IMR-90 (cell line): ENCODE data around the gene TNNC2. TPM values are rescaled to one million over a fixed set of nuclear protein-coding genes. Genes with fewer than 3 reads are reported as not detected.

Experiments
- ATAC-seq: fragments of 200-7000 bp; cut with Tn5 transposase; 2 replicates; pipeline ENCODE4 v1.9.1; 2020; ENCODE audit warnings: low read depth, mild to moderate bottlenecking, moderate library complexity
- BruUV-seq: library from RNA; stranded (reverse); fragments of 400-500 nt; replicated peaks from 2 replicates; lab custom pipeline; 2021; lab: Mats Ljungman, UMichigan
- CTCF ChIA-PET: fragments of 300-600 bp; formaldehyde crosslinking; extraction: SDS; loops from one replicate; lab custom pipeline; 2021; ENCODE audit warnings: antibody characterized with exemption; lab: Yijun Ruan, JAX
- POLR2A ChIA-PET: fragments of 300-600 bp; sonication (Branson Sonifier 250); formaldehyde crosslinking; loops from one replicate; lab custom pipeline; 2022; ENCODE audit warnings: antibody characterized with exemption; ENCODE audit not compliant: unreplicated experiment; lab: Charles Lee
- DNase-seq: peaks from one replicate; pipeline ENCODE4 v3.0.0; 2013
- H2AFZ ChIP-seq: replicated peaks from 2 replicates; pipeline ENCODE3; 2013; ENCODE audit warnings: low read length, mild to moderate bottlenecking; ENCODE audit not compliant: poor library complexity
- H2AK5ac ChIP-seq: 2 replicates; pipeline ENCODE4 v1.6.1; 2013; ENCODE audit warnings: low read depth, low read length, inconsistent platforms
- H2AK9ac ChIP-seq: replicated peaks from 2 replicates; pipeline ENCODE3; 2013; ENCODE audit warnings: mild to moderate bottlenecking, low read depth, low read length, moderate library complexity; ENCODE audit not compliant: poor library complexity
- H2BK120ac ChIP-seq: 2 replicates; pipeline ENCODE4 v1.6.1; 2013; ENCODE audit warnings: low read depth, low read length, inconsistent platforms
- H2BK15ac ChIP-seq: 3 replicates; pipeline ENCODE4 v1.6.1; 2013; ENCODE audit warnings: low read depth, low read length, inconsistent platforms
- H2BK20ac ChIP-seq: 2 replicates; pipeline ENCODE4 v1.6.1; 2013; ENCODE audit warnings: low read depth, mild to moderate bottlenecking, inconsistent platforms, low read length, moderate library complexity
- H2BK5ac ChIP-seq: 2 replicates; pipeline ENCODE4 v1.6.1; 2013; ENCODE audit warnings: mild to moderate bottlenecking, low read depth, low read length, inconsistent platforms; ENCODE audit not compliant: poor library complexity, severe bottlenecking
- H3K14ac ChIP-seq: replicated peaks from 2 replicates; pipeline ENCODE4 v1.6.1; 2013; ENCODE audit warnings: low read depth, low read length, inconsistent platforms
- H3K18ac ChIP-seq: 2 replicates; pipeline ENCODE4 v1.6.1; 2013; ENCODE audit warnings: low read depth, low read length, control low read depth
- H3K23ac ChIP-seq: 2 replicates; pipeline ENCODE4 v1.6.1; 2013; ENCODE audit warnings: low read depth, low read length, inconsistent platforms
- H3K27ac ChIP-seq: 2 replicates; pipeline ENCODE4 v1.5.1; 2013; ENCODE audit warnings: mild to moderate bottlenecking, control low read depth, low read length; ENCODE audit not compliant: insufficient read depth
- H3K27me3 ChIP-seq: 2 replicates; pipeline ENCODE4 v1.6.1; 2013; ENCODE audit warnings: low read length; ENCODE audit not compliant: control insufficient read depth, insufficient read depth
- H3K36me3 ChIP-seq: 2 replicates; pipeline ENCODE4 v1.6.1; 2013; ENCODE audit warnings: low read length, mixed read lengths; ENCODE audit not compliant: control insufficient read depth, insufficient read depth
- H3K4ac ChIP-seq: 2 replicates; pipeline ENCODE4 v1.6.1; 2013; ENCODE audit warnings: low read depth, low read length, inconsistent platforms
- H3K4me1 ChIP-seq: 2 replicates; pipeline ENCODE4 v1.6.1; 2013; ENCODE audit warnings: low read length, mixed read lengths; ENCODE audit not compliant: control insufficient read depth, insufficient read depth
- H3K4me2 ChIP-seq: 2 replicates; pipeline ENCODE4 v1.6.1; 2013; ENCODE audit warnings: low read depth, mild to moderate bottlenecking, control low read depth, low read length, moderate library complexity
- H3K4me3 ChIP-seq: 2 replicates; pipeline ENCODE4 v1.5.1; 2013; ENCODE audit warnings: low read depth, mild to moderate bottlenecking, control low read depth, low read length, moderate library complexity; ENCODE audit not compliant: insufficient read depth
- H3K56ac ChIP-seq: 2 replicates; pipeline ENCODE4 v1.6.1; 2013; ENCODE audit warnings: low read length, inconsistent platforms; ENCODE audit not compliant: insufficient read depth; ENCODE audit errors: extremely low read depth
- H3K79me1 ChIP-seq, 2 experiments: 2 replicates each; pipeline ENCODE4 v1.6.1; 2013; ENCODE audit warnings: low read length in 2 of 2, inconsistent platforms in 1 of 2, low read depth in 1 of 2
- H3K9ac ChIP-seq: 2 replicates; pipeline ENCODE4 v1.6.1; 2013; ENCODE audit warnings: low read depth, low read length, control low read depth
- H3K9me1 ChIP-seq: 2 replicates; pipeline ENCODE4 v1.6.1; 2013; ENCODE audit warnings: low read length, inconsistent platforms; ENCODE audit not compliant: insufficient read depth
- H3K9me3 ChIP-seq: 2 replicates; pipeline ENCODE4 v1.6.1; 2013; ENCODE audit warnings: low read length; ENCODE audit not compliant: control insufficient read depth, insufficient read depth
- H4K20me1 ChIP-seq: 2 replicates; pipeline ENCODE4 v1.6.1; 2013; ENCODE audit warnings: low read length, inconsistent platforms; ENCODE audit not compliant: insufficient read depth
- H4K5ac ChIP-seq: 2 replicates; pipeline ENCODE4 v1.6.1; 2013; ENCODE audit warnings: mild to moderate bottlenecking, low read depth, low read length, control low read depth
- H4K8ac ChIP-seq, 2 experiments: 2 replicates each; pipeline ENCODE4 v1.6.1; 2013; ENCODE audit warnings: low read depth in 2 of 2, low read length in 2 of 2, control low read depth in 1 of 2, inconsistent platforms in 1 of 2
- H4K91ac ChIP-seq: 2 replicates; pipeline ENCODE4 v1.6.1; 2013; ENCODE audit warnings: low read depth, low read length, inconsistent platforms; ENCODE audit not compliant: insufficient read depth
- BHLHE40 ChIP-seq: fragments of 150-350 bp; IDR thresholded peaks from 2 replicates; pipeline ENCODE4 v1.6.1; 2016; ENCODE audit warnings: mild to moderate bottlenecking, low read depth, low read length
- CEBPB ChIP-seq: IDR thresholded peaks from 2 replicates; pipeline ENCODE4 v1.6.1; 2012; ENCODE audit warnings: low read depth, low read length, improper control_type of control experiment
- CHD1 ChIP-seq: IDR thresholded peaks from 2 replicates; pipeline ENCODE4 v1.6.1; 2012; ENCODE audit warnings: low read depth, low read length, improper control_type of control experiment
- CTCF ChIP-seq: conservative IDR thresholded peaks from 2 replicates; pipeline ENCODE4 v1.5.1; 2012; ENCODE audit warnings: mild to moderate bottlenecking, low read depth, low read length, improper control_type of control experiment
- ELK1 ChIP-seq: fragments of 150-350 bp; IDR thresholded peaks from 2 replicates; pipeline ENCODE4 v1.6.1; 2016; ENCODE audit warnings: low read depth, mild to moderate bottlenecking, low read length, moderate library complexity, borderline replicate concordance
- FOS ChIP-seq: fragments of 150-350 bp; IDR thresholded peaks from 2 replicates; pipeline ENCODE4 v1.6.1; 2016; ENCODE audit warnings: low read depth, low read length
- MAFK ChIP-seq: IDR thresholded peaks from 2 replicates; pipeline ENCODE4 v1.6.1; 2012; ENCODE audit warnings: low read depth, low read length, improper control_type of control experiment
- MAZ ChIP-seq: IDR thresholded peaks from 2 replicates; pipeline ENCODE4 v1.6.1; 2012; ENCODE audit warnings: low read depth, mild to moderate bottlenecking, low read length, improper control_type of control experiment, moderate library complexity, borderline replicate concordance
- MXI1 ChIP-seq: IDR thresholded peaks from 2 replicates; pipeline ENCODE4 v1.6.1; 2012; ENCODE audit warnings: low read depth, mild to moderate bottlenecking, low read length, moderate library complexity, borderline replicate concordance
- NFE2L2 ChIP-seq: fragments of 150-350 bp; IDR thresholded peaks from 2 replicates; pipeline ENCODE4 v1.6.1; 2016; ENCODE audit warnings: low read depth, mild to moderate bottlenecking, low read length
- POLR2A ChIP-seq: IDR thresholded peaks from 2 replicates; pipeline ENCODE4 v1.6.1; 2012; ENCODE audit warnings: mild to moderate bottlenecking, low read depth, low read length
- RAD21 ChIP-seq: IDR thresholded peaks from 2 replicates; pipeline ENCODE4 v1.6.1; 2012; ENCODE audit warnings: low read length, improper control_type of control experiment
- RCOR1 ChIP-seq: IDR thresholded peaks from 2 replicates; pipeline ENCODE4 v1.6.1; 2012; ENCODE audit warnings: mild to moderate bottlenecking, low read length, improper control_type of control experiment; ENCODE audit not compliant: insufficient replicate concordance
- RFX5 ChIP-seq: IDR thresholded peaks from 2 replicates; pipeline ENCODE4 v1.8.0; 2012; ENCODE audit warnings: low read depth, mild to moderate bottlenecking, low read length, moderate library complexity
- SMC3 ChIP-seq: fragments of 150-350 bp; IDR thresholded peaks from 2 replicates; pipeline ENCODE4 v1.6.1; 2016; ENCODE audit warnings: low read depth, mild to moderate bottlenecking, antibody characterized with exemption, low read length, moderate library complexity
- USF2 ChIP-seq: fragments of 150-350 bp; IDR thresholded peaks from 2 replicates; pipeline ENCODE4 v1.6.1; 2017; ENCODE audit warnings: mild to moderate bottlenecking, antibody characterized with exemption, low read length, low read depth
- WGBS, 2 experiments: methylation state at CpG; one replicate each; pipeline versions ENCODE4 v1.1.5 to v1.1.7; 2013; ENCODE audit warnings: missing lambda C conversion rate in 2 of 2; ENCODE audit not compliant: insufficient read length in 1 of 2; ENCODE audit errors: extremely low coverage in 2 of 2; 5-methylcytosine and 5-hydroxymethylcytosine counted together
- dilution Hi-C: fragments of 300-500 bp; cut with HindIII; formaldehyde crosslinking; loops from one replicate; pipeline ENCODE4 v1.14.3; 2018; ENCODE audit warnings: low sequenced_read_pairs; ENCODE audit not compliant: unreplicated experiment
- in situ Hi-C: fragments of 300-500 bp; cut with MboI; formaldehyde crosslinking; loops from 3 replicates; pipeline ENCODE4 v1.14.3; 2019; ENCODE audit warnings: low sequenced_read_pairs, inconsistent platforms, mixed read lengths
- intact Hi-C: fragments of 100-400 bp; cut with micrococcal nuclease; formaldehyde crosslinking; loops from 2 replicates; pipeline ENCODE4 v1.10.0; 2022
- polyA plus RNA-seq, 3 experiments: library from polyadenylated mRNA; depleted of rRNA; stranded (reverse); fragments of >200 nt; gene quantifications; 2 replicates each; pipeline ENCODE4 v1.2.3, GENCODE V29; 2012; ENCODE audit warnings: low replicate concordance in 1 of 3
- total RNA-seq: library from RNA; depleted of rRNA; stranded (reverse); fragments of >200 nt; gene quantifications from 2 replicates; pipeline ENCODE4 v1.2.3, GENCODE V29; 2012

TNNC2 gene
- total and polyA plus RNA-seq, 2 of the 4 experiments (the other 2 are of a cell fraction), result 0.46 TPM; not detected in 1

- in situ Hi-C loops, result no loop called here
- Histone ChIP-seq H4K8ac (no peak overlapping the region), H3K9me1 (peaks cover 10% of the 10 kb centered on the region; the same call in 1 of the 2 replicates), H3K4me3 (no peak overlapping the region), H3K4ac (no peak overlapping the region), H2AK9ac (no peak overlapping the region), H2BK15ac (no peak overlapping the region), H4K91ac (no peak overlapping the region), H2BK5ac (no peak overlapping the region), H2BK120ac (no peak overlapping the region), H3K23ac (no peak overlapping the region), H3K27me3 (no peaks in the 10 kb centered on the region), H3K4me1 (peaks cover 4% of the 10 kb centered on the region; the same call in 1 of the 2 replicates), H3K56ac (no peak overlapping the region), H3K27ac (no peak overlapping the region), H3K9me3 (no peaks in the 10 kb centered on the region), H2AK5ac (no peak overlapping the region), H4K20me1 (peaks cover 5% of the 10 kb centered on the region; the same call in 1 of the 2 replicates), H3K36me3 (peaks cover 36% of the 10 kb centered on the region), H3K18ac (no peak overlapping the region), H2BK20ac (no peak overlapping the region), H3K79me1 (peaks cover 10 to 51% of the 10 kb centered on the region in 2 experiments), H3K4me2 (no peak overlapping the region), H4K5ac (no peak overlapping the region), H3K9ac (no peak overlapping the region), H3K14ac (no peak overlapping the region), H2AFZ (no peak overlapping the region)
- ATAC-seq (no peak), DNase-seq (no peak)
- 100% methylated on average over 1 of the region's 2 CpGs; no CpG with 5 or more reads in 1 of the 2 experiments for WGBS, 2 experiments
- dilution Hi-C loops, result no loop called here
- CTCF ChIA-PET, result no interaction called here
- POLR2A ChIA-PET, result no interaction called here
- no peak for TF ChIP-seq USF2
- TF ChIP-seq RAD21, result no peak
- TF ChIP-seq NFE2L2, result no peak
- TF ChIP-seq RFX5, result no peak
- no peak for TF ChIP-seq RCOR1
- no peak for TF ChIP-seq FOS
- no peak for TF ChIP-seq MAFK
- no peak for TF ChIP-seq BHLHE40
- no peak for TF ChIP-seq SMC3
- no peak for TF ChIP-seq POLR2A
- TF ChIP-seq CTCF, result no peak
- no peak for TF ChIP-seq CHD1
- no peak for TF ChIP-seq CEBPB
- TF ChIP-seq MXI1, result no peak
- no peak for TF ChIP-seq MAZ
- TF ChIP-seq ELK1, result no peak
- intact Hi-C loops, result no loop called here
- no TSS peak for BruUV-seq
These were observed 23.1 kb upstream of the TNNC2 start for GRCh38 chr20:45850238-45850637.
